SK-N-MC (cell line): Measurements from ENCODE around the gene GJE1.
"Not testable (repeated sequence)": the region's sequence is repeated elsewhere in the genome, so short reads cannot be mapped to it uniquely, and the experiment has no call there.

Experiments
- EZH2 ChIP-seq: fragments of 200-600 bp; sonication (generic); IDR thresholded peaks from one replicate; pipeline ENCODE4 v1.6.1; 2017; ENCODE audit warnings: antibody characterized with exemption
- FOXP2 ChIP-seq: optimal IDR thresholded peaks from 2 replicates; pipeline ENCODE3; 2011; ENCODE audit warnings: mild to moderate bottlenecking, moderate library complexity; ENCODE audit not compliant: insufficient read depth; ENCODE audit errors: extremely low read length, control extremely low read depth
- POLR2AphosphoS5 ChIP-seq: IDR thresholded peaks from 2 replicates; pipeline ENCODE4 v1.6.1; 2012; ENCODE audit warnings: mild to moderate bottlenecking, low read depth, low read length, borderline replicate concordance

- not testable (repeated sequence) for TF ChIP-seq POLR2AphosphoS5, EZH2, FOXP2
Measured at GRCh38 chr6:142141531-142141930, 8.8 kb downstream of the GJE1 start.
